IMR-90 (cell line): Measurements from ENCODE around the gene SLC6A6.
A peak's percentile ranks its signal among the peaks of the same experiment; 100 is the strongest.

Source experiments
- BHLHE40 ChIP-seq: fragments of 150-350 bp; IDR thresholded peaks from 2 replicates; pipeline ENCODE4 v1.6.1; 2016; ENCODE audit warnings: mild to moderate bottlenecking, low read depth, low read length
- CHD1 ChIP-seq: IDR thresholded peaks from 2 replicates; pipeline ENCODE4 v1.6.1; 2012; ENCODE audit warnings: low read depth, low read length, improper control_type of control experiment
- CTCF ChIP-seq: conservative IDR thresholded peaks from 2 replicates; pipeline ENCODE4 v1.5.1; 2012; ENCODE audit warnings: mild to moderate bottlenecking, low read depth, low read length, improper control_type of control experiment
- ELK1 ChIP-seq: fragments of 150-350 bp; IDR thresholded peaks from 2 replicates; pipeline ENCODE4 v1.6.1; 2016; ENCODE audit warnings: low read depth, mild to moderate bottlenecking, low read length, moderate library complexity, borderline replicate concordance
- MAFK ChIP-seq: IDR thresholded peaks from 2 replicates; pipeline ENCODE4 v1.6.1; 2012; ENCODE audit warnings: low read depth, low read length, improper control_type of control experiment
- MXI1 ChIP-seq: IDR thresholded peaks from 2 replicates; pipeline ENCODE4 v1.6.1; 2012; ENCODE audit warnings: low read depth, mild to moderate bottlenecking, low read length, moderate library complexity, borderline replicate concordance
- POLR2A ChIP-seq: IDR thresholded peaks from 2 replicates; pipeline ENCODE4 v1.6.1; 2012; ENCODE audit warnings: mild to moderate bottlenecking, low read depth, low read length
- RAD21 ChIP-seq: IDR thresholded peaks from 2 replicates; pipeline ENCODE4 v1.6.1; 2012; ENCODE audit warnings: low read length, improper control_type of control experiment
- RFX5 ChIP-seq: IDR thresholded peaks from 2 replicates; pipeline ENCODE4 v1.8.0; 2012; ENCODE audit warnings: low read depth, mild to moderate bottlenecking, low read length, moderate library complexity
- SMC3 ChIP-seq: fragments of 150-350 bp; IDR thresholded peaks from 2 replicates; pipeline ENCODE4 v1.6.1; 2016; ENCODE audit warnings: low read depth, mild to moderate bottlenecking, antibody characterized with exemption, low read length, moderate library complexity
- USF2 ChIP-seq: fragments of 150-350 bp; IDR thresholded peaks from 2 replicates; pipeline ENCODE4 v1.6.1; 2017; ENCODE audit warnings: mild to moderate bottlenecking, antibody characterized with exemption, low read length, low read depth

- TF ChIP-seq CTCF (0 out of 2 replicates have a peak, but pooled peaks have one; percentile 21), CHD1 (no peak; the same call in 1 of the 2 replicates), SMC3 (peak; percentile 20; the same call in 1 of the 2 replicates), MXI1 (peak; percentile 57; the same call in 1 of the 2 replicates), BHLHE40 (peak; percentile 75), POLR2A (peak; percentile 75), MAFK (0 out of 2 replicates have a peak, but pooled peaks have one; percentile 9), RAD21 (no peak; the same call in 1 of the 2 replicates), ELK1 (no peak), USF2 (no peak), RFX5 (no peak)
Measured at GRCh38 chr3:14452740-14453710, 50.6 kb downstream of the SLC6A6 start.
